ENCODE results near the gene PGM5.
A peak's percentile ranks its signal among the peaks of the same experiment; 100 is the strongest.

The PGM5 gene

DNA sequence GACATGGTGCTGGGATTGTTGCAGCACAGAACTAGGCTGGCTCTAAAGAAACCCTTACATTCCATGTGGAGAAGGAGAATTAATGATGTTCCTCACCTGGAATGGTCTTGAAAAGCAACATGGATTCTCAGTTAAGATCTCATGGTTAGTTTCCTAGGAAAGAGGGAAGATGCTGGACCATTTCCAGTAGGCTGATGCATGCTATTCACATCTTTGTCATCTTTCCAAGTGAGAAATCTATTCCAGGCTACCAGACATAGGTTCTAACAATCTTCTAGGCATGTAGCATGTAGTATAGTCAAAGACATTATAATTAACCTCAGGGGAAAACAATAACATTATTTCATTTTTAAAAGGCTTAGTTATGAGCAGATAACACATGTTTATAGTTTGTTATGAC is 139.9 kb downstream of the PGM5 start:
- DNase-seq (ENCODE audit: low spot score), result no peak

DNA sequence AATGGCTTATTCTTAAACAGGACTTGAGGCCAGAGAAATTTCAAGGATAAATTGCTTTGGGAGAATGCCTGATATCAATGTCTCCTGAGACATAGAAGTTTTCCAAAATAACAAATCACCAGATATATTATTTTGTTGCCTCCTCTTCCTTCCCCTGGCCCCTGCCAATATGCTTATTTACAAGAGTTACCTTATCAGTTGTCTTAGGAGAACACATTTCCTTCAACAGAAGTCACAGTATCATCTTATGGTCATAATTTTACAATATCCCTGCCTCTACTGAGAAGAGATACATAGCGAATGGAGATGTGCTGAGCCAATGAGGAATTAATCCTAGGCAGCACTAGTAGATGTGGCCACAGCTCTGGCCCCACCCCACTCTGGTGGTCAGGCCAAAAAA is 141.2 kb downstream of the PGM5 start:
- DNase-seq (ENCODE audit: low spot score), result no peak

DNA sequence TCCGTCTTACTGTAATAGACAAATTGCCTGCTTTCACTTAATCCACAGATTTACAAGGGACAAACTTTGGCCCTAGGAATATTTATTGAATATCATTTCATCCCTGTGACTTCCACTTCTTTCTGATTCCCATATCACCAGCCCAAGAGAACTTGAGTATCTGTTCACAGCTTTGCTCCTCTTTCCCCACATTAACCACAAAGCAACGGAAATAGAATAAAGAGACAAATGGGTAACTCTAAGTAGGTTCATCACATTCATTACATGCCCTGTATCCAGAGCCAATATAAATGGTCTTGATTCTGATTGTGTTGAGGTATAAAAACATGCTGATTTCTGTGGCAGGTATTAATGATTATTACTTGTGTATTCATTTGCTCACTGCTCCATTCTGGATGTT is 142.4 kb downstream of the PGM5 start:
- no peak for DNase-seq (ENCODE audit: low spot score)

DNA sequence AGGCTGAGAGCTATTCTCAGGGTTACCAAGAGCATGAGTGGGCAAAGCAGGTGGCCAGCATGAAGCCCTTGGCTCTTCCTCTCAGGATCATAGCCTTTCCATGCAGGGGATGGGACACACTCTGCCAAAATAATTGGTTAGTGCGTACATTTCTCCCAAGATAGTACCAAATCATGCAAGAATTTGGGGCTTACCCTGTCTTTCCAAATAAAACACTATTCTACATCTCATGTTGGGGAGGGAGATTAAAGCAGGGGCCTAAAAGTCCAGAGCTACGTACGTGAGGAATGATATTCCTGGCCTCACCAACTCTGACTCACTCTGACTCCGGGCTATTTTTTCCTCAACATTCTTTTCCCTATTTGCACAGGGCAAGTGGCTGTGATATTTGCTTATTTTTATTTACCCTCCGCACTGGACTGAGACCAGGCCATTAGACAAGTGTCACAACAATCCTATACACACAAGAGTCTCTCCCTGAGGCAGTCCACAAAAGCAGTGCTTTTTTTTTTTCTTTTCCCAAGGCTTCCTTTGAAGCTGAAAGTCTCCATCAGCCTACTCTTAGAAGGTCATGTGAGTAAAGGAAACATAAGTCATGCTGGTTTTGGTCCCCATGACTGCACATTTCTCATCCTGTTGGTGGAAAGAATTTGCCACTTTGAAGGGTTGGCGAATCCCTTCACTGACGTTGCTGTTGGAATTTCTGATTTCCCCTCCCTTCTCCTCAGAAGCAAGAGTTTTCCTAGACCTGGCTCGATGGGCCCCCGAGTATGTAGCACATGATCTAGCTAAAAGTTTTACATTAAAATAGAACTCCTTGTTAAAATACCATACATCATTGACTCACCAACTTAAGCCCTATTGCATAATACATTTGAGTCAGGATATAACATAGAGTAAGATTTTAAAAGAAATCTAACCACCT is 144.3 kb downstream of the PGM5 start:
- DNase-seq (ENCODE audit: low spot score), result peak; percentile 18

DNA sequence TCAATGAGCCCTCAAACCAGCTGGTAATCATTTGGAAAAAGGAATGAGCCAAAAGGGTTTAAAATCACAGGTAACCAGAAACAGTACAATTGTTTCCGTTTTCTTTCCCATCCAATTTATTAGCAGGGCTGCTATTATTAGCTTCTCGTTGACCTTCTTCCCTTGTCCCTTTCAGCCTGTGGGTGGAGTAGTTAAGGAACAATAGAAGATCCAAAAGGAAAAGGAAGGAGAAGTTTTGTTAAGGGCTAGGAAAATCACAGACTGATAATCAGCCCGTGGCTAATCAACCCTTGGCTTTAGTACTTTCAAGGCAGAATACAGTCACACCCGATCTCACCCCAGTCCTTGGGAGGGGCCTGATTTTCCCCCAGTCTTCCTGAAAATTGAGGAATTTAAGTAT is 145.9 kb downstream of the PGM5 start:
- no peak for DNase-seq (ENCODE audit: low spot score)

DNA sequence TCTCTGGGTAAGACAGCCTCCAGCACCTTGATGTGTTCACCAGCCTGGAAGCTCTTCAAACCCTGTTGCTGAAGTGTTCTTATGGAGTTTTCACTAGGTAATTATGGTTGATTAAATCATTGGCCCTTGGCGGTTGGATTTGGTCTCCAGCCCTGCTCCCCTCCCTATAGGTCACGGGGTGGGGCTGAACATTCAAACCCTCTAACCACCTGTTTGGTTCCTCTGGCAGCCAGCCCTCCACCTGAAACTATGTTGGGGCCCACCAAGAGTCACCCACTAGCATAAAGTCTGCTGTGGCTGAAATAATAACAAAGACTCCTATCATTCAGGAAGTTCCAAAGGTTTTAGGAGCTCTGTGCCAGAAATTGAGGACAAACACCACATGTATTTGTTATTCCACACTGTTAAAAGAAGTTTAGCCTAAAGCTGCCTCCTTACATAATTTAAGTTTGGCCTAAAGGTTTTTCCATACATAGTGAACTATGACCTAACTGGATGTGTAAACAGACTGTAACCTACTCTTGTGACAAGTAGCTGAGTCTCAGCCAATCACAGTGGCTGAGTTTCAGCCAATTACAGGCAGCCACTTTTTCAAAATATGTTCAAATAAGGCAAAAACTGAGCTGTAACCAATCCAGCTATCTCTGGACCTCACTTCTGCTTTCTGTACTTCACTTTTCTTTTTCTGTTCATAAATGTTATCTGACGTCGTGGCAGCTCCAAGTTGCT is 149.4 kb downstream of the PGM5 start:
- DNase-seq (ENCODE audit: low spot score), result no peak

DNA sequence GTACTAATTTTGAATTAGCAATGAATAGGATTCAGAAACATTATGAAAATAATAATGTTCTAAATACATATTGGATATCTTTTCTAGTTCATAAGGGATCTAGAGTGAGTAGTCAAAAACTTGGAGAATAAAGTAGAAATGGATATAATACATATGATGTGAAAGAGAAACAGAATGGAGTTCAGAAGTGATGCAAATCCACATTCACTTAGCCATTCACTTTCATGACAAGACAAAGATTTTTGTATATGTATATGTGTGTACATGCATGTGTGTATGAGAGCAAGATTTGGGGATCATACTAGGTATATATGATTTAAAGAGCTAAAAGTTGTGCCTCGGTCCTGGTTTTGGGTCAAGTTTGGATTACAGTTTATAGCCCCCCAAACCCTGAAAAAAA is 150.1 kb downstream of the PGM5 start:
- DNase-seq (ENCODE audit: low spot score), result no peak

DNA sequence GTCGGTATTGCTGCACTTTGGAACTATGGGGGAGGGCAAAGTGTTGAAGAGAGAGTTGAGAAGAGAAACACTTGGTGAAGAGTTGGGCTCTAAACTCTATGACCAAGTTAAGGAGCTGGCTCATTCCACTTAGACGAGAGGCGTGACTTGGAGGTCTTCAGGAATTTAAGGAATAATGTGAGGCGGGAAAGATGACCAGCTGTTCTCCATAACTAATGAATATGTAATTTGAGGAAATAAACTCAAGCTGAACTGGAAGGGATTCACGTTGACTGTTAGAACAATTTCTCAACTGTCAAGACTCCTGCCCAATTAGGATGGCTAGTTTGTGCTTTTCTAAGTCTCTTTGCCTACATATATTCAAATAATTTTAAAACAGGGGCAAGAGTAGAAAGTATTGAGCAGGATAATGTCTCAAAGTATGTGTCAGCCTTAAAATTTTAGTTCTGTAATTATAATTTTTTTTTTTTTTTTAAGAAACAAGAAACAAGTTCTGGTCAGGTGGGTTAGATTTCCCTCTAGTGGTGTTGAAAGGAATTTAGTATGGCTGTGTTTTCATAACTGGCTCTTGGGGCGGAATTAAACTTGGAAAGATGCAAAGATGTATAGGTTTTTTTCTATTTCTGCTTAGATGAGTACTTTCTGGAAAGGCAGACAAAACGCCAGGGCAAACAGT is 150.9 kb downstream of the PGM5 start:
- DNase-seq (ENCODE audit: low spot score), result peak; percentile 8

DNA sequence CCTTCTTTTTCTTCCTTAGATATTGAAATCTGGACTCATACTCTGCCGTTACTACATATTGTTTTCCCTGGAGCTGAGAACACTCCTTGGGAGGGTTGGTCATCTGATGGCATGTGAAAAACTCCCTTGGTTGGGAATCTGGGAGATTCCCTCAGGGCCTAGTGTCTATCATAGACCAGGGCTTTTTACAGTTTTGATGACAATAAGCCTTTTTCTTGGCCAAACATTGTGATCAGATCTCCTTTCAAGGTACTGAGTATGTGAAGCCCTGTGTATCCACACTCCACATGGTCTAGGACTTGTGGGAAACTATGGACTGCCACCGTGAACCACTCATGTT is 151.4 kb downstream of the PGM5 start:
- DNase-seq (ENCODE audit: low spot score), result no peak

DNA sequence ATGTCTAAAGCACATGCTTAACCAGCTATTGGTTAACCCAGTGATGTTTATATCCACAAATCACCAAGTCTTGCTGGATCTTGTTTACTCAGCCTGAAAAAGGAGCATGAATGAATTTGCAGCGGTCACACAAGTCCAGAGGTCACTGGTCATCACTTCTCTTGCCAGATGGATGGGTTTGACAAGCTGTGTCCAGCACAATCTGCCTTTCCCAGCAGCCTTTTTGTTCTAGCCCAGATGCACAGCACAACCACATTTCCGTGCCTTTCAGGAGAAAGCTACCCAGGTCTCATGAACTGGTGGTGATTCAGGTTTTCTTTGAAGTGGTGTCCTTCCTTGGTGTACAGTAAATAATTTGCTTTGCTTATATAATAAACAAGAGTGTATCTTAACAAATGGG is 152.1 kb downstream of the PGM5 start:
- DNase-seq (ENCODE audit: low spot score), result no peak

DNA sequence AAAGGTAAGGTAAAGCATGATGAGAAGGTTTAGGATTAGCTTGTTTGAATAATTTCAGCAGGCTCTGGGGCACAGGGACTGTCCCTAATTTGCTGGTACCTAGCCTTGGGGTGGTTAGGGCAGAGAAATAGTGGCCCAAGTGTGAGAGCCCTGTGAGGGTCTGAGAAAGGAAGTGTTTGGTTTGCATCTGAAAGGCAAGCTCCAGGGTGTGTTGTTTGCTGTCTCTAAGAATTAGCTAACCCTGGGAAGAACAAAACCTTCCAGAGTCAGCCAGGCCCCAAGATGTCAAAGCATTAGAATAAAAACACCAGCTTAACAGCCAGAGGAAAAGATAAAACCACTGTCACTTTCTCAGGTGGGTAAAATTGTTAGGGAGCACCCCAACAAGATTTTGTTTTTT is 153.3 kb downstream of the PGM5 start:
- no peak for DNase-seq (ENCODE audit: low spot score)

DNA sequence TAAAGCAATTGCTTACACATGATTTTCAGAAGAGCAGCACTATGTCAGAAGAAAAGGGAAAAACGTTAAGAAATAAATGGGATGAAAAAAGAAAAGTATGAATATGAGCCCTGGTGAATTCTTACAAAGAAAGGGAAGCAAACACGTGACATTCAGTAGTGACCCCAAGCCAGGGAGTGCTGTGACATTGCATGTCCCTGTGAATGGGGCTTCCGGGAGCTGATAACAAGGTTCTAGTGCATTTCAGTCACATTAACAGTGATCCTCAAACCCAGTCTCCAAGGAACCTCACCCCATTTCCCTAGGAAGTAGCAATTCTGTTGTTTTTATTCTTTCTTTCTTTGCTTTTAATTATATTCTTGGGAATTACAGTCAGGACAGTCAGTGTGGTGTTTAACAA is 157.0 kb downstream of the PGM5 start:
- DNase-seq (ENCODE audit: low spot score), result no peak

DNA sequence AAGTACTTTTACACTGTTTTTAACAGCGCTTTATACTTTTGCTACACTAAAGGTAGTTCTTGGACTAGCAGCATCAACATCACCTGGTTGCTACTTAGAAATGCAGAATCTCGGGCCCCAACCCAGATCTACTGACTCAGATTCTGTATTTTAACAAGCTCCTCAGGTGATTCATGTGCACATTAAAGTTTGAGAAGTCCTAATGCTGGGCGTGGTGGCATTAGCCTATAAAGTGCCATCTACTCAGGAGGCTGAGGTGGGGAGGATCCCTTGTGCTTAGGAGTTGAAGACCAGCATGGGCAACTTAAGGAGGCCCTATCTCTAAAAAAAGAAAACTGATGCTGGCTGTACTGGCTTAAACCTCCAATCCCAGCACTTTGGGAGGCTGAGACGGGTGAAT is 157.6 kb downstream of the PGM5 start:
- DNase-seq (ENCODE audit: low spot score), result no peak

DNA sequence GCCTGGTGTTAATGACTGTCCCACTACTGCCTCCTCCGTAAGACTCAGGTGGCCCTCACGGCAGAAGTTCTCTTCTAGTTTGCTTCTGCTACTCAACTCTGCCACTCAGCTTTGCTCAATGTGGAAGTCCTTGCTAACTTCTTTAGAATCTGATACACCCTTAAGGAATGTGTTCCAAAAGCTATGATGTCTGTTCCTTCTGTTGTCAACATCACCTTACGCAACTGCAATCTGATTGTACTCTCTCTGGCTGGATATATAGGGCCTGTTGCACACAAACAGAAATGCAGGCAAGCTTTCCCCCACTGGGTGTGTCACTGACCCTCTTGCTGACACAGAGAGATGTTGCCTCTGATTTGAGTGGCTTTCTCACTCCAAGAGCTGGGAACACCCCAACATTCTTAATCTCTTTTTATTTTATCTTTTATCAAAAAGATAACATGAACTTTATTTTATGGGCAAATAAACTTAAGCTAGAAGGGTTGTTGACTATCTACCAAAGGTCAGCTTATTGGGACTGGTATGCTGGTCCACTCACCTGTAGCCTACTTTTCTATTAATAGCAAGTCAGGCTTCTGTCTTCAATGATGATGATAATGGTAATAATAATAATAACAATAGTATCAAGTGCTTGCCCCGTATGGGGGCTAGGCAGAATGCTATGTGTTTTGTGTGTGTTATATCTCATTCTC is 159.1 kb downstream of the PGM5 start:
- DNase-seq (ENCODE audit: low spot score), result peak; percentile 31

DNA sequence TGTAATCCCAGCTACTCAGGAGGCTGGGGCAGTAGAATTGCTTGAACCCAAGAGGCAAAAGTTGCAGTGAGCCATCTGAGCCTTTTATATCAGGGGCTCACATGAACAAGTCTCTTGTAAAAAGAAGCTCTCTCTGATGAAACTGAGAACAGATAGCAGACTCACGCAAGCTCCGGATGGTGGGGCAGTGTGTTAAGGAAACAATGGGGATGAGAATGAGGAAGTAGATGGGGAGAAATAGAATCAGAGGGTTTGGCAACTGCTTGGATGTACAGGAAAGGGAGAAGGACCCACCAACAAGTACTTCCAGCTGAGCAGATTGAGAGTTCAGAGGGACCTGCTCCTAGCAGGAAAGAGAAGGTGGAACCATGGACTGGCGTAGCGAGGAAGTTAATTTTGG is 165.7 kb downstream of the PGM5 start:
- DNase-seq (ENCODE audit: low spot score), result no peak

DNA sequence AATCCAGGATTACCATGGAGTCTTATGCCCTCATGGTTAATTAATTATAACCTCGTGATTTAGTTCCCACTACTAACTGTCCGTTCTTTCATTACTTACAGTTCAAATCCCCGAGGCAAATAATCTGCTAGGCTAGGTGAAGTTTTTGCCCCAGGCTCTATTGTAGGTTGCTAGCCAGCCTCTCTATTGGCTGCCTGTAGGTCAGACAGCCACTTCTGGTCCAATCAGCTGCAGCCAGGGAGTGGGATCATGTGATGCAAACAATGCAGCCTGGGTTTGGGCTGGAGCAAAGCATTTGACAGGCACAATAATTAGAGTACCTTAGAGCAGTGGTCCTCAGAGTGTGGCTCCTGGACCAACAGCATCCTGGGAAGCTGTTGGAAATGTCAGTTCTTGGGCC is 166.5 kb downstream of the PGM5 start:
- DNase-seq (ENCODE audit: low spot score), result no peak

DNA sequence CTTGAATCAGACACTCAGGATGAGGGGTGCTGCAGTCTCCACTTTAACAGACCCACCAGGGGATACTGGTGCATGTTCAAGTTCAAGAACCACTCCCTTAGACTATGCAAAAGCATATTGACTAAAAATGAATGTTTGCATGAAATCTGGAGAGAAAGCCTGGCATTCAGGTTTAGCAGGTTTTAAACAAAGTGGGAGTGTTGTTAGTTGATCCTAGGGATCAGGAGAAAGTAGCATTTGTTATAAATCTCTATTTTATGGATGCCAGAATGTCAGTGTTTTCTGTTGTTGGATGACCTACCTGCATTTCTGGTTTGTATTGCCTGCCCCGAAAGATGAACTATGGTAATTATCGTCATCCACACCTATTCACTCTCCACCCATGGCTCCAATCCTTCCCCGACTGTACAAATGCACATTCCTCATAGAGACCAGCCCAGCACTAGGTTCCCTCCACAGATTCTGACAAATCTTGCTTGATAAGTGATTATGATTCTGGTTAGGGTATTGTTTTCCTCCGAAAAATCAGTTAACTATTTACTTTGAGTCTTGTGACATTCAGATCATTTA is 167.0 kb downstream of the PGM5 start:
- no peak for DNase-seq (ENCODE audit: low spot score)

DNA sequence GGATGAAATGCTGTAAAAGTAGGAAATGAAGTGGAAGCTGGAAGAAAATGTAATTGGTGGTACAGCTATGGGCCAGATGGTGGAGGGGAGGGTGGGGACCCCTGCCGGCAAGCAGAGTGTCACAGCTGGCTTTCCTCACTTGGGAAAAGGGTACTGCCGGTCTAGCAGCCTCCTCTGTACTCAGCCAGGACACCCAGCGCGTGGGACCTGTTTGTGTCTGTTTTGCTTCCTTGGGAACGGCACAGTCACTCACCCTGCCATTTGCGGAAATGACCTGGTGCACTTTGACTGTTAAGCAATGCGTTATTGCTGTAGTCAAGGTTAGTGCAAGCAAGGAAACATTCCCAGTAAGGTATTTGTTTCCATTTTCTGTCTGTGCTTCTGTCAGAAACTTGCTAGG is 174.2 kb downstream of the PGM5 start:
- no peak for DNase-seq (ENCODE audit: low spot score)

DNA sequence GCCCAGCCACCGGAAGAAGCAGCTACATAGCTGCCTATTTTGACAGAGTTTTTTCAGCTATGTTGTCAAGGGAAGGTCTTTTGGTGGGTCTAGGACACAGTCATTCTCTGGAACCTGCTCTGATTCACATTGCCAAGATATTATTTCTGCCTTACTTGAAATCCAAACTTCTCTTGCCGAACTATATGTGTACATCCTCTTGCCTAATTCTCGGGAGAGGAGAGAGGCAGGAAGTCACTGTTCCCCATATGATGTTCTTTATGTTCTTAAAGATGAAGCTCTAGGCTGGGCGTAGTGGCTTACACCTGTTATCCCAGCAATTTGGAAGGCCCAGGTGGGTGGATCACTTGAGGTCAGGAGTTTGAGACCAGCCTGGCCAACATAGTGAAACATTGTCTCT is 175.7 kb downstream of the PGM5 start:
- no peak for DNase-seq (ENCODE audit: low spot score)

DNA sequence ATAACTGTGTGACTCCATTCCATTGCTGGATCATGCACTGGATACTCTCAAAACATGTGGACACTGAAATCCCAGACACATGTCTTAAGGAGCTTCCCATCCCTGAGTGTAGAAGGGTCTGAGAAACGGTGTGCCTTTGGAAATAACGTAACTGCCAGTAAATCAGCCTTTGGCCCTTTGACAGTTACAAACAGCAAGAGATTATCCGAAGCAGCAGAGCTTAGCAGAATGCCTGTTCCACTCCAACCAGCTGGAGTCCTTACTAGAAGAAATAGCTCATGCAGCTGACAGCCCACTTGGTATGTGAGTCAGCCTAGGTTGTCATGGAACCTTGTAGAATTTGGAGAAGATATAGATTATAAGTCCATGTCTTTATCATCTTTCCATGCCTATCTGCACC is 177.3 kb downstream of the PGM5 start:
- no peak for DNase-seq (ENCODE audit: low spot score)

DNA sequence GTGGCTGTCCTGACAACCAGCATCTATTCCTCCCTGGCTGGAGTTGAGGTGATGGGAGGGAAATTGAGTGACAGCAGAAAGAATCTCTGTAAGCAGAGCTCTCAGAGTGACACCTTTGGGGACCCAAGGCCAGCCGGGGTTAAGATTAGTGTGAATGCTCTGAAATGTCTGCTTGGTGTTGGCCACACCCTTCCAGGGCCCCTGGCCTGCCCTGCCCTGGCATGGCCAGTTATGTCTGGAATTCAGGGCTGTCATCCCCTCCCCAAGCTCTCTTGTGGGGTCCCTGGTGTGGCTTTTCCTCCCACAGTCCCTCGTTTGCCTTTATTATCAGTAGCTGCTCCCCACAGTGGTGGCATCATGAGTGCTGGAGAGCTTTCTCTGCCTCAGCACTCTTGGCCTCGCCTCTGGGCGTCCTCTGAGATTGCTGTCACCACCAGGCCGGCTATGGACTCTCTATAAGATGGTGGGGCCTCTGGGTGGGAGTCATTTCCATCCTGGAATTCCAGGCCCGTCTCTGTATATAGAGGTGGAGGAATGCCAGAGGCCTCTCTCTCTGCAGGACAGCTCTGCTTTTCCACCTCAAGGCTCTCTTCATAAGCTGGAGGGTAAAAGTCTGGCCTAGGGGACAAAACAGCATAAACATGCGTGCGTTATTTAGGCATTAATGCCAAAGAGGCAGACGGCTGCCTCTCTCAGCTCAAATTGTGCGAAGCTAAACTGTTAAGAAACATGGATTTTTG is 180.6 kb downstream of the PGM5 start:
- no peak for DNase-seq (ENCODE audit: low spot score)

DNA sequence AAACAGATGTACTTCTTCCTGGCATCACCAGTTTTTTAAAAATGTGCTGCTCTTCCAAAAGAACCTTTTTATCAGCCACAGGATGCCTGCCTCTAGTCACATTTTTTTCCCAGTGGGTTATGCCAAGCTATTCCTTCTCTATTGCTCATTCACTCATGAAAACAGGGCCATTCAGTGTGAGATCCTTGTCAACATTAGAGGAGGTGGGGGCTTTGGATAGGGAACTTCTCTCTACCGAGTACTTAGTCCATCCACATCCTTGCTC is 181.1 kb downstream of the PGM5 start:
- DNase-seq (ENCODE audit: low spot score), result no peak

All from AG08396 (cell line).